Panc1 (cell line): ENCODE results near the gene SLC66A3. TPM values are rescaled to one million over a fixed set of nuclear protein-coding genes. Genes with fewer than 3 reads are reported as not detected.

Source experiments
- ATAC-seq: fragments of 200-7000 bp; cut with Tn5 transposase; 2 replicates; pipeline ENCODE4 v1.9.1; 2020; ENCODE audit warnings: mild to moderate bottlenecking, moderate library complexity
- BruUV-seq: library from RNA; stranded (reverse); fragments of 400-500 nt; replicated peaks from 2 replicates; lab custom pipeline; 2021; lab: Mats Ljungman, UMichigan
- CTCF ChIA-PET: fragments of 300-600 bp; sonication (Branson Sonifier 250); formaldehyde crosslinking; loops from one replicate; lab custom pipeline; 2022; ENCODE audit warnings: antibody characterized with exemption; lab: Charles Lee
- POLR2A ChIA-PET: fragments of 300-600 bp; sonication (Branson Sonifier 250); formaldehyde crosslinking; loops from one replicate; lab custom pipeline; 2022; ENCODE audit warnings: antibody characterized with exemption; lab: Charles Lee
- DNase-seq: peaks from one replicate; pipeline ENCODE4 v3.0.0-alpha.2; 2010; ENCODE audit warnings: low read depth, low spot score
- H3K27ac ChIP-seq: 2 replicates; pipeline ENCODE4 v1.5.1; 2011; ENCODE audit warnings: mild to moderate bottlenecking, low read length, inconsistent platforms
- H3K27me3 ChIP-seq: fragments of 200-500 bp; sonication (Bioruptor generic); 2 replicates; pipeline ENCODE4 v1.6.0; 2014; ENCODE audit warnings: low read length, inconsistent platforms; ENCODE audit not compliant: control insufficient read depth, insufficient read depth
- H3K36me3 ChIP-seq: fragments of 200-500 bp; sonication (Bioruptor generic); 2 replicates; pipeline ENCODE4 v1.5.1; 2014; ENCODE audit warnings: inconsistent platforms, mild to moderate bottlenecking, low read length, moderate library complexity; ENCODE audit not compliant: control insufficient read depth, insufficient read depth
- H3K4me1 ChIP-seq: 2 replicates; pipeline ENCODE4 v1.5.1; 2011; ENCODE audit warnings: inconsistent platforms, mild to moderate bottlenecking, low read length, moderate library complexity; ENCODE audit not compliant: control insufficient read depth, insufficient read depth
- H3K4me3 ChIP-seq, 2 experiments: 2 replicates each; pipeline ENCODE4 v1.5.1; 2011 to 2012; ENCODE audit warnings: low read depth in 2 of 2, low read length in 2 of 2, mild to moderate bottlenecking in 2 of 2, inconsistent platforms in 1 of 2, moderate library complexity in 1 of 2
- H3K9me3 ChIP-seq: fragments of 200-500 bp; sonication (Bioruptor generic); 2 replicates; pipeline ENCODE4 v1.5.1; 2014; ENCODE audit warnings: low read depth, mild to moderate bottlenecking, inconsistent platforms, low read length, moderate library complexity; ENCODE audit not compliant: control insufficient read depth, insufficient read depth
- POLR2AphosphoS5 ChIP-seq: IDR thresholded peaks from 2 replicates; pipeline ENCODE4 v1.6.1; 2012; ENCODE audit warnings: mild to moderate bottlenecking, low read depth, low read length, moderate library complexity
- SIN3A ChIP-seq: IDR thresholded peaks from 2 replicates; pipeline ENCODE4 v1.6.1; 2012; ENCODE audit warnings: low read depth, mild to moderate bottlenecking, low read length, moderate library complexity, borderline replicate concordance; ENCODE audit not compliant: insufficient read depth
- TCF7L2 ChIP-seq: IDR thresholded peaks from 2 replicates; pipeline ENCODE4 v1.6.1; 2011; ENCODE audit warnings: mild to moderate bottlenecking, low read depth, low read length, inconsistent platforms
- in situ Hi-C: cut with HindIII; loops from 2 replicates; pipeline ENCODE4 v1.10.0; 2016; ENCODE audit warnings: low sequenced_read_pairs, low pct_unique_long_range_greater_than_20kb
- intact Hi-C: fragments of 100-400 bp; cut with micrococcal nuclease; formaldehyde crosslinking; loops from one replicate; pipeline ENCODE4 v1.10.0; 2022; ENCODE audit not compliant: unreplicated experiment
- total RNA-seq: library from RNA; stranded (reverse); gene quantifications from one replicate; pipeline ENCODE4 v1.2.1, GENCODE V29; 2021; ENCODE audit not compliant: unreplicated experiment
- TF ChIP-seq, protein P1 (sequence below), 2 experiments: IDR thresholded peaks; 2 replicates each; pipeline ENCODE4 v1.6.1; 2011 to 2012; ENCODE audit warnings: low read depth in 2 of 2, control low read depth in 1 of 2, low read length in 1 of 2, mild to moderate bottlenecking in 1 of 2, moderate library complexity in 1 of 2; ENCODE audit not compliant: insufficient read depth in 1 of 2
- TF ChIP-seq, protein P2 (sequence below): fragments of 450-650 bp; IDR thresholded peaks from 2 replicates; pipeline ENCODE4 v1.5.1; 2017; ENCODE audit warnings: mild to moderate bottlenecking

The SLC66A3 gene
- total RNA-seq, 1 experiment from 2014 or later = 39.1 TPM

DNA sequence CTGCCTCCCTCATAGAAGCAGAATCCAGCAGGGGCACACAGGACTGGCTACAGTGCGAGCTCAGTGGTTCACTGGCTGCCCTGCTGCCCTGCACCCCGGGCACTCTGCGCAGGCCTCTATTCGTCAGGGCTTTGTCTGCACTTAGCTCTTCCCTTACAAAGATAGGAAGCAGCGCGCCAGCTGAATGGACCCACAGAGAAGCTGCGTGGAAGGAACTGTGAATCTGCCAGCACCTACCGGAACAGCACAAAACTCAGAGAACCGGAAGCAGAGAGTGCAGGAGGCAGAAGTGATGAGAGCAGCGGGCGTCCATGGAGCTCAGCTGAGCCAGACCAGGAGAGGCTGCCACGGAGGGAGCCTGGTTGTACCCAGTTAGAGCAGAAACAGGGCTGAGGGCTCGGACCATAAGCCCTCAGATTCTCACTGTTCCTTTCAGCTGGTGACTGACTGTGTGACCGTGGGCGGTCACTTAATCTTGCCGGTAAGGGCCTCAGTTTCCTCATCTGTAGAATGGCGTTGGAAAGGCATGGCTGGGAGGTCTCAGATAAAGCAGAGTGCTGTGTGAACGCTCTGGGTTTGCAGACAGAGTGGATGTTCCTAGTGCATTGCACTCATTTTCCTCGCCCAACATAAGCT lies 23.1 kb upstream of the SLC66A3 start:
- ChIA-PET CTCF (interaction anchor here (0.6 to 2.7 kb wide), 16 partner anchors 8 to 613 kb away, joined by 3 to 24 read pairs (median 4); no protein-coding TSS in a partner anchor), POLR2A (interaction anchor here (0.6 kb wide), 2 partner anchors 309 to 729 kb away, joined by 4 to 7 read pairs; no protein-coding TSS in a partner anchor)
- Histone ChIP-seq H3K27ac (no peak overlapping the region), H3K36me3 (no peaks in the 10 kb centered on the region), H3K9me3 (no peaks in the 10 kb centered on the region), H3K27me3 (no peaks in the 10 kb centered on the region; the same call in 1 of the 2 replicates), H3K4me3 (peak overlapping the region in 1 of 2 experiments; percentile 38; a peak in 2 of 4 replicates), H3K4me1 (peaks cover 10% of the 10 kb centered on the region)
- intact Hi-C loops = loop anchor here (1.0 kb wide), 1 partner anchor 452 kb away; no protein-coding TSS in a partner anchor
- TF ChIP-seq TCF7L2 (no peak), SIN3A (no peak), POLR2AphosphoS5 (no peak)
- TF ChIP-seq, protein P1, sequence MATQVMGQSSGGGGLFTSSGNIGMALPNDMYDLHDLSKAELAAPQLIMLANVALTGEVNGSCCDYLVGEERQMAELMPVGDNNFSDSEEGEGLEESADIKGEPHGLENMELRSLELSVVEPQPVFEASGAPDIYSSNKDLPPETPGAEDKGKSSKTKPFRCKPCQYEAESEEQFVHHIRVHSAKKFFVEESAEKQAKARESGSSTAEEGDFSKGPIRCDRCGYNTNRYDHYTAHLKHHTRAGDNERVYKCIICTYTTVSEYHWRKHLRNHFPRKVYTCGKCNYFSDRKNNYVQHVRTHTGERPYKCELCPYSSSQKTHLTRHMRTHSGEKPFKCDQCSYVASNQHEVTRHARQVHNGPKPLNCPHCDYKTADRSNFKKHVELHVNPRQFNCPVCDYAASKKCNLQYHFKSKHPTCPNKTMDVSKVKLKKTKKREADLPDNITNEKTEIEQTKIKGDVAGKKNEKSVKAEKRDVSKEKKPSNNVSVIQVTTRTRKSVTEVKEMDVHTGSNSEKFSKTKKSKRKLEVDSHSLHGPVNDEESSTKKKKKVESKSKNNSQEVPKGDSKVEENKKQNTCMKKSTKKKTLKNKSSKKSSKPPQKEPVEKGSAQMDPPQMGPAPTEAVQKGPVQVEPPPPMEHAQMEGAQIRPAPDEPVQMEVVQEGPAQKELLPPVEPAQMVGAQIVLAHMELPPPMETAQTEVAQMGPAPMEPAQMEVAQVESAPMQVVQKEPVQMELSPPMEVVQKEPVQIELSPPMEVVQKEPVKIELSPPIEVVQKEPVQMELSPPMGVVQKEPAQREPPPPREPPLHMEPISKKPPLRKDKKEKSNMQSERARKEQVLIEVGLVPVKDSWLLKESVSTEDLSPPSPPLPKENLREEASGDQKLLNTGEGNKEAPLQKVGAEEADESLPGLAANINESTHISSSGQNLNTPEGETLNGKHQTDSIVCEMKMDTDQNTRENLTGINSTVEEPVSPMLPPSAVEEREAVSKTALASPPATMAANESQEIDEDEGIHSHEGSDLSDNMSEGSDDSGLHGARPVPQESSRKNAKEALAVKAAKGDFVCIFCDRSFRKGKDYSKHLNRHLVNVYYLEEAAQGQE (IDR thresholded peaks at IDR 0.05; ENCODE audit: insufficient read depth in 1 of 2, low read depth in 2 of 2, low read length in 1 of 2) = no peak
- TF ChIP-seq, protein P2, sequence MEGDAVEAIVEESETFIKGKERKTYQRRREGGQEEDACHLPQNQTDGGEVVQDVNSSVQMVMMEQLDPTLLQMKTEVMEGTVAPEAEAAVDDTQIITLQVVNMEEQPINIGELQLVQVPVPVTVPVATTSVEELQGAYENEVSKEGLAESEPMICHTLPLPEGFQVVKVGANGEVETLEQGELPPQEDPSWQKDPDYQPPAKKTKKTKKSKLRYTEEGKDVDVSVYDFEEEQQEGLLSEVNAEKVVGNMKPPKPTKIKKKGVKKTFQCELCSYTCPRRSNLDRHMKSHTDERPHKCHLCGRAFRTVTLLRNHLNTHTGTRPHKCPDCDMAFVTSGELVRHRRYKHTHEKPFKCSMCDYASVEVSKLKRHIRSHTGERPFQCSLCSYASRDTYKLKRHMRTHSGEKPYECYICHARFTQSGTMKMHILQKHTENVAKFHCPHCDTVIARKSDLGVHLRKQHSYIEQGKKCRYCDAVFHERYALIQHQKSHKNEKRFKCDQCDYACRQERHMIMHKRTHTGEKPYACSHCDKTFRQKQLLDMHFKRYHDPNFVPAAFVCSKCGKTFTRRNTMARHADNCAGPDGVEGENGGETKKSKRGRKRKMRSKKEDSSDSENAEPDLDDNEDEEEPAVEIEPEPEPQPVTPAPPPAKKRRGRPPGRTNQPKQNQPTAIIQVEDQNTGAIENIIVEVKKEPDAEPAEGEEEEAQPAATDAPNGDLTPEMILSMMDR = no peak
- no TSS peak for BruUV-seq
- ATAC-seq = no peak
- in situ Hi-C loops = no loop called here
- DNase-seq = no peak

DNA sequence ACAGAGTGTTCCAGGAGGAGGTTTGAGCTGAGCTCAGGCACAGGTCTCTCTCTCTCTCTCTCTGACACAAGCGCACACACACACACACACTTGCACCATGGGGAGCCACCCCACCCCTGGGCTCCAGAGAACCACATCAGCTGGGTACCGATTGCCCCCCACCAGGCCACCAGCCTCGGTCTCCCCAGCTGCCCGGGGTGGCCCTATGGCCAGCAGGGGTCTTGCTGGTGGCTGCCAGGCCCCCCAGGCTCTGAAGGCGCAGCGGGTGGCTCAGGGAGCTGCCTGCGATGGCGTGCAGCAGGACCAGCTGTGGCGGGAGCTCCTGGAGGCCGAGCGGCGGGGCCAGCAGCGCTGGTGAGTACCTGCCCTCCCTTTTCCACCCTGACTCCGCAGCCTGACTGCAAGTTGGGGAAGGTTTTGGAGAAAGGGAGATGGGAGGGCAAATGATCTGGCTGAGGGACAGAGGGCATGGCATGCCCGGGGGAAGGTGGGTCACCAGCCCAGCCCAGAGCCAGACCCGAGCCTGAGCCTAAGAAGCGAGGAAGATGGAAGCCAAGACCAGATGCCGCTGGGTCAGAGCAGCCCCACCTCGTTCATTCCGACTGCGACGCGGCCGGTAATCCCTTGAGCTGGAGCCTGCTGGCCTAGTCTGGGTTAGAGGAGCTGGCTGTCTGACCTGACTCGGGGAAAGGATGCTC lies 21.9 kb upstream of the SLC66A3 start:
- H3K36me3 ChIP-seq = no peaks in the 10 kb centered on the region
- BruUV-seq = no TSS peak
- peaks cover 10% of the 10 kb centered on the region for H3K4me1 ChIP-seq
- ATAC-seq = no peak
- H3K27ac ChIP-seq = peak overlapping the region; percentile 55
- no peaks in the 10 kb centered on the region; the same call in 1 of the 2 replicates for H3K27me3 ChIP-seq
- TF ChIP-seq, protein P2 = no peak
- TF ChIP-seq POLR2AphosphoS5 = no peak
- TF ChIP-seq SIN3A = no peak
- TF ChIP-seq, protein P1 (IDR thresholded peaks at IDR 0.05; ENCODE audit: insufficient read depth in 1 of 2, low read depth in 2 of 2, low read length in 1 of 2) = no peak
- no peak for TF ChIP-seq TCF7L2
- DNase-seq = no peak
- in situ Hi-C loops (no loop called here), intact Hi-C loops (no loop called here)
- no peaks in the 10 kb centered on the region for H3K9me3 ChIP-seq
- CTCF ChIA-PET = interaction anchor here (0.6 to 2.7 kb wide), 20 partner anchors 9 to 470 kb away, joined by 3 to 24 read pairs (median 4); partner anchors contain the start of gene ROCK2
- POLR2A ChIA-PET = no interaction called here
- H3K4me3 ChIP-seq = peak overlapping the region; percentile 31 to 38
